ENCODE data around the gene ALAD. TPM values are rescaled to one million over a fixed set of nuclear protein-coding genes. Genes with fewer than 3 reads are reported as not detected.

Gene ALAD
- total and polyA plus RNA-seq, 4 donors, result 40.2 to 258 (median 74.2) TPM

- Histone ChIP-seq H3K9ac (ENCODE audit: low read depth in 1 of 2, low read length in 2 of 2) (no peak overlapping the region), H3K27ac (ENCODE audit: low read depth in 1 of 2, low read length in 2 of 2) (no peak overlapping the region), H3K36me3 (ENCODE audit: control insufficient read depth in 4 of 4, insufficient read depth in 3 of 4, low read depth in 1 of 4, low read length in 3 of 4) (no peaks in the 10 kb centered on the region), H3K4me3 (ENCODE audit: low read depth in 1 of 3, low read length in 3 of 3) (no peak overlapping the region), H3K9me3 (ENCODE audit: control insufficient read depth in 4 of 4, low read length in 3 of 4) (no peaks in the 10 kb centered on the region), H3K27me3 (ENCODE audit: control insufficient read depth in 4 of 4, insufficient read depth in 4 of 4, low read length in 3 of 4) (no peaks in the 10 kb centered on the region), H3K4me1 (ENCODE audit: control insufficient read depth in 4 of 4, insufficient read depth in 4 of 4, low read length in 3 of 4) (no peaks in the 10 kb centered on the region)
- no peak for DNase-seq (ENCODE audit: low spot score)
- no peak for TF ChIP-seq GABPA (IDR thresholded peaks at IDR 0.05 in 1 of 2, conservative IDR thresholded peaks at IDR 0.05 in 1 of 2)
- no peak for TF ChIP-seq MAX (IDR thresholded peaks at IDR 0.05)
- no peak for TF ChIP-seq ATF3 (IDR thresholded peaks at IDR 0.05)
- no peak for TF ChIP-seq JUND (IDR thresholded peaks at IDR 0.05)
- no peak for TF ChIP-seq RAD21 (IDR thresholded peaks at IDR 0.05)
- no peak for TF ChIP-seq CTCF (IDR thresholded peaks at IDR 0.05; ENCODE audit: low read depth, low read length, missing input control)
- TF ChIP-seq FOXA2 (IDR thresholded peaks at IDR 0.05), result no peak
- no peak for TF ChIP-seq HNF4G (IDR thresholded peaks at IDR 0.05)
- no peak for TF ChIP-seq RXRA (IDR thresholded peaks at IDR 0.05)
- TF ChIP-seq TAF1 (conservative IDR thresholded peaks at IDR 0.05), result no peak
- TF ChIP-seq YY1 (IDR thresholded peaks at IDR 0.05), result no peak
- TF ChIP-seq HNF4A (conservative IDR thresholded peaks at IDR 0.05), result no peak
- TF ChIP-seq ZBTB33 (IDR thresholded peaks at IDR 0.05), result no peak
- TF ChIP-seq REST (IDR thresholded peaks at IDR 0.05), result no peak
- no peak for TF ChIP-seq FOXA1 (IDR thresholded peaks at IDR 0.05)
- TF ChIP-seq EGR1 (IDR thresholded peaks at IDR 0.05; ENCODE audit: low read depth in 2 of 2), result no peak
- TF ChIP-seq NR2F2 (IDR thresholded peaks at IDR 0.05), result no peak
- no peak for TF ChIP-seq SP1 (IDR thresholded peaks at IDR 0.05)
- WGBS, result 61% methylated on average over 2 of the region's 2 CpGs
These were observed 24.0 kb upstream of the ALAD start for GRCh38 chr9:113425072-113425471.
